ENCODE data around the gene LRRC49. TPM values are rescaled to one million over a fixed set of nuclear protein-coding genes. Genes with fewer than 3 reads are reported as not detected.

Gene LRRC49
- total RNA-seq, 1 donor from 2014 or later = 4.7 TPM

GRCh38 chr15:70964058-70964457, 71.4 kb downstream of the LRRC49 start:
- TF ChIP-seq CTCF (IDR thresholded peaks at IDR 0.05; ENCODE audit: insufficient read depth, low read length, severe bottlenecking) = no peak
- no peaks in the 10 kb centered on the region for H3K36me3 ChIP-seq (ENCODE audit: control insufficient read depth, insufficient read depth, low read length)
- FAIRE-seq = no peak
- H3K27me3 ChIP-seq (ENCODE audit: control insufficient read depth, insufficient read depth, low read length) = no peaks in the 10 kb centered on the region
- no peak overlapping the region for H3K4me3 ChIP-seq (ENCODE audit: low read depth, low read length)
- DNase-seq (ENCODE audit: low read depth) = no peak

GRCh38 chr15:70964686-70965085, 72.1 kb downstream of the LRRC49 start:
- TF ChIP-seq CTCF (IDR thresholded peaks at IDR 0.05; ENCODE audit: insufficient read depth, low read length, severe bottlenecking) = no peak
- DNase-seq (ENCODE audit: low read depth) (no peak), FAIRE-seq (no peak)
- Histone ChIP-seq H3K27me3 (ENCODE audit: control insufficient read depth, insufficient read depth, low read length) (no peaks in the 10 kb centered on the region), H3K4me3 (ENCODE audit: low read depth, low read length) (no peak overlapping the region), H3K36me3 (ENCODE audit: control insufficient read depth, insufficient read depth, low read length) (no peaks in the 10 kb centered on the region)

GRCh38 chr15:70967646-70968045, 75.0 kb downstream of the LRRC49 start:
- no peaks in the 10 kb centered on the region for H3K36me3 ChIP-seq (ENCODE audit: control insufficient read depth, insufficient read depth, low read length)
- H3K27me3 ChIP-seq (ENCODE audit: control insufficient read depth, insufficient read depth, low read length) = no peaks in the 10 kb centered on the region
- DNase-seq (ENCODE audit: low read depth) = no peak
- FAIRE-seq = no peak
- H3K4me3 ChIP-seq (ENCODE audit: low read depth, low read length) = no peak overlapping the region
- no peak for TF ChIP-seq CTCF (IDR thresholded peaks at IDR 0.05; ENCODE audit: insufficient read depth, low read length, severe bottlenecking)

GRCh38 chr15:70974004-70974832, 81.6 kb downstream of the LRRC49 start:
- DNase-seq (ENCODE audit: low read depth) (peak; percentile 58), FAIRE-seq (no peak)
- Histone ChIP-seq H3K36me3 (ENCODE audit: control insufficient read depth, insufficient read depth, low read length) (no peaks in the 10 kb centered on the region), H3K27me3 (ENCODE audit: control insufficient read depth, insufficient read depth, low read length) (no peaks in the 10 kb centered on the region), H3K4me3 (ENCODE audit: low read depth, low read length) (no peak overlapping the region)
- peak; percentile 41 for TF ChIP-seq CTCF (IDR thresholded peaks at IDR 0.05; ENCODE audit: insufficient read depth, low read length, severe bottlenecking)

GRCh38 chr15:70976851-70977250, 84.2 kb downstream of the LRRC49 start:
- peak; percentile 23 for DNase-seq (ENCODE audit: low read depth)
- Histone ChIP-seq H3K36me3 (ENCODE audit: control insufficient read depth, insufficient read depth, low read length) (no peaks in the 10 kb centered on the region), H3K27me3 (ENCODE audit: control insufficient read depth, insufficient read depth, low read length) (no peaks in the 10 kb centered on the region), H3K4me3 (ENCODE audit: low read depth, low read length) (no peak overlapping the region)
- TF ChIP-seq CTCF (IDR thresholded peaks at IDR 0.05; ENCODE audit: insufficient read depth, low read length, severe bottlenecking) = no peak
- FAIRE-seq = no peak
